Mammary epithelial cell (primary cell): ENCODE measurements around the gene MAP3K10.

Source experiments
- EZH2 ChIP-seq: IDR thresholded peaks from 2 replicates; pipeline ENCODE4 v1.6.1; 2012; ENCODE audit warnings: low read length, inconsistent platforms, borderline replicate concordance
- TF ChIP-seq, protein P1 (sequence below), 2 donors: IDR thresholded peaks in 1 of 2; conservative IDR thresholded peaks in 1 of 2; 2 replicates each; pipeline ENCODE4 v1.5.1; 2011 to 2012; ENCODE audit warnings: inconsistent platforms in 2 of 2, low read length in 2 of 2, mild to moderate bottlenecking in 2 of 2, control low read depth in 1 of 2, low read depth in 1 of 2; ENCODE audit not compliant: insufficient read depth in 1 of 2; ENCODE audit errors: extremely low read depth in 1 of 2

GRCh38 chr19:40165362-40165937, 25.8 kb upstream of the MAP3K10 start:
- TF ChIP-seq, protein P1, sequence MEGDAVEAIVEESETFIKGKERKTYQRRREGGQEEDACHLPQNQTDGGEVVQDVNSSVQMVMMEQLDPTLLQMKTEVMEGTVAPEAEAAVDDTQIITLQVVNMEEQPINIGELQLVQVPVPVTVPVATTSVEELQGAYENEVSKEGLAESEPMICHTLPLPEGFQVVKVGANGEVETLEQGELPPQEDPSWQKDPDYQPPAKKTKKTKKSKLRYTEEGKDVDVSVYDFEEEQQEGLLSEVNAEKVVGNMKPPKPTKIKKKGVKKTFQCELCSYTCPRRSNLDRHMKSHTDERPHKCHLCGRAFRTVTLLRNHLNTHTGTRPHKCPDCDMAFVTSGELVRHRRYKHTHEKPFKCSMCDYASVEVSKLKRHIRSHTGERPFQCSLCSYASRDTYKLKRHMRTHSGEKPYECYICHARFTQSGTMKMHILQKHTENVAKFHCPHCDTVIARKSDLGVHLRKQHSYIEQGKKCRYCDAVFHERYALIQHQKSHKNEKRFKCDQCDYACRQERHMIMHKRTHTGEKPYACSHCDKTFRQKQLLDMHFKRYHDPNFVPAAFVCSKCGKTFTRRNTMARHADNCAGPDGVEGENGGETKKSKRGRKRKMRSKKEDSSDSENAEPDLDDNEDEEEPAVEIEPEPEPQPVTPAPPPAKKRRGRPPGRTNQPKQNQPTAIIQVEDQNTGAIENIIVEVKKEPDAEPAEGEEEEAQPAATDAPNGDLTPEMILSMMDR (conservative IDR thresholded peaks at IDR 0.05 in 1 of 2, IDR thresholded peaks at IDR 0.05 in 1 of 2; ENCODE audit: extremely low read depth in 1 of 2, insufficient read depth in 1 of 2, low read depth in 1 of 2, low read length in 2 of 2): peak; percentile 62 to 77
- no peak for TF ChIP-seq EZH2
